Common myeloid progenitor, CD34-positive (primary cell): ENCODE results near the gene CCL27.

ENCODE experiments used
- CTCF ChIA-PET: fragments of 350-600 bp; sonication (Branson Sonifier 250); formaldehyde crosslinking; loops from one replicate; lab custom pipeline; 2021; ENCODE audit warnings: antibody characterized with exemption; lab: Charles Lee
- POLR2A ChIA-PET: fragments of 350-600 bp; sonication (Branson Sonifier 250); formaldehyde crosslinking; loops from one replicate; lab custom pipeline; 2021; ENCODE audit warnings: antibody characterized with exemption; lab: Charles Lee
- DNase-seq, 3 donors: peaks; one replicate each; pipeline versions ENCODE4 v3.0.0 to v3.0.0-alpha.2; 2013
- H3K27ac ChIP-seq, 2 experiments: 1 replicate in 1 of 2; 2 replicates in 1 of 2; pipeline ENCODE4 v1.7.0; 2013; ENCODE audit warnings: inconsistent platforms in 2 of 2, low read length in 2 of 2, mild to moderate bottlenecking in 2 of 2, low read depth in 1 of 2, moderate library complexity in 1 of 2; ENCODE audit not compliant: severe bottlenecking in 2 of 2, insufficient read depth in 1 of 2, poor library complexity in 1 of 2
- H3K27me3 ChIP-seq, 5 experiments: replicated peaks in 2 of 5; 1 replicate in 3 of 5; 2 replicates in 2 of 5; pipeline versions ENCODE4 v1.6.1 to v1.7.0; 2013; ENCODE audit warnings: low read length in 4 of 5, mild to moderate bottlenecking in 2 of 5, moderate library complexity in 2 of 5, inconsistent platforms in 1 of 5; ENCODE audit not compliant: insufficient read depth in 5 of 5, control insufficient read depth in 4 of 5
- H3K36me3 ChIP-seq, 4 experiments: 1 replicate in 2 of 4; 2 replicates in 2 of 4; pipeline versions ENCODE4 v1.6.1 to v1.7.0; 2013; ENCODE audit warnings: low read length in 3 of 4, control low read depth in 1 of 4, mild to moderate bottlenecking in 1 of 4; ENCODE audit not compliant: control insufficient read depth in 4 of 4, insufficient read depth in 4 of 4
- H3K4me1 ChIP-seq, 4 experiments: 1 replicate in 3 of 4; 2 replicates in 1 of 4; pipeline versions ENCODE4 v1.6.1 to v1.7.1; 2013; ENCODE audit warnings: low read length in 3 of 4, mild to moderate bottlenecking in 3 of 4, control low read depth in 1 of 4, inconsistent platforms in 1 of 4, moderate library complexity in 1 of 4; ENCODE audit not compliant: control insufficient read depth in 4 of 4, insufficient read depth in 4 of 4; ENCODE audit errors: control extremely low read depth in 1 of 4
- H3K4me3 ChIP-seq, 7 experiments: 1 replicate in 4 of 7; 2 replicates in 3 of 7; pipeline versions ENCODE4 v1.5.1 to v1.7.0; 2013; ENCODE audit warnings: mild to moderate bottlenecking in 7 of 7, low read length in 6 of 7, moderate library complexity in 6 of 7, inconsistent platforms in 2 of 7, low read depth in 2 of 7, control low read depth in 1 of 7; ENCODE audit not compliant: insufficient read depth in 4 of 7, control insufficient read depth in 1 of 7; ENCODE audit errors: extremely low read depth in 1 of 7
- H3K9me3 ChIP-seq, 5 experiments: 1 replicate in 4 of 5; 2 replicates in 1 of 5; pipeline versions ENCODE4 v1.6.1 to v1.7.1; 2013; ENCODE audit warnings: low read length in 4 of 5, mild to moderate bottlenecking in 2 of 5, inconsistent platforms in 1 of 5, low read depth in 1 of 5, moderate library complexity in 1 of 5; ENCODE audit not compliant: control insufficient read depth in 4 of 5, insufficient read depth in 2 of 5; ENCODE audit errors: control extremely low read depth in 1 of 5
- WGBS: methylation state at CpG from one replicate; pipeline ENCODE4 v1.1.5; 2013; ENCODE audit not compliant: insufficient coverage; 5-methylcytosine and 5-hydroxymethylcytosine counted together

CCL27 gene

GRCh38 chr9:34658461-34658860 lies 4.0 kb downstream of the CCL27 start:
- 95% methylated on average over 14 of the region's 14 CpGs for WGBS
- peaks cover 0 to 5% (median 4%) of the 10 kb centered on the region in 4 experiments for H3K4me1 ChIP-seq
- H3K36me3 ChIP-seq, result peaks cover 0 to 7% (median 1%) of the 10 kb centered on the region in 4 experiments
- no peaks in the 10 kb centered on the region for H3K27me3 ChIP-seq
- no peak for DNase-seq
- CTCF ChIA-PET, result interaction anchor here (2.1 to 10.6 kb wide), 2 partner anchors 13 to 23 kb away, joined by 6 to 96 read pairs; partner anchors contain the start of gene GALT
- no peaks in the 10 kb centered on the region for H3K9me3 ChIP-seq
- H3K4me3 ChIP-seq, result no peak overlapping the region
- POLR2A ChIA-PET, result no interaction called here
- no peak overlapping the region for H3K27ac ChIP-seq

GRCh38 chr9:34656992-34657391 lies 5.5 kb downstream of the CCL27 start:
- Histone ChIP-seq H3K4me1 (peaks cover 0 to 19% (median 17%) of the 10 kb centered on the region in 4 experiments), H3K4me3 (no peak overlapping the region), H3K36me3 (peaks cover 0 to 7% (median under 1%) of the 10 kb centered on the region in 4 experiments), H3K27ac (no peak overlapping the region), H3K27me3 (no peaks in the 10 kb centered on the region), H3K9me3 (no peaks in the 10 kb centered on the region)
- 100% methylated on average over 2 of the region's 5 CpGs for WGBS
- POLR2A ChIA-PET, result no interaction called here
- CTCF ChIA-PET, result interaction anchor here (0.8 to 10.6 kb wide), 3 partner anchors 11 to 39 kb away, joined by 3 to 96 read pairs (median 3); partner anchors contain the start of gene GALT
- DNase-seq, result no peak

GRCh38 chr9:34655394-34655793 lies 7.1 kb downstream of the CCL27 start:
- H3K36me3 ChIP-seq, result peaks cover 0 to 11% (median 7%) of the 10 kb centered on the region in 4 experiments
- H3K27ac ChIP-seq, result no peak overlapping the region
- peaks cover 0 to 20% (median 18%) of the 10 kb centered on the region in 4 experiments for H3K4me1 ChIP-seq
- H3K9me3 ChIP-seq, result no peaks in the 10 kb centered on the region
- ChIA-PET POLR2A (no interaction called here), CTCF (interaction anchor here (10.6 kb wide), 1 partner anchor 9 kb away, joined by 96 read pairs; the partner anchor contains the start of gene GALT)
- H3K27me3 ChIP-seq, result no peaks in the 10 kb centered on the region
- WGBS, result 85% methylated on average over 5 of the region's 5 CpGs
- DNase-seq, result no peak
- no peak overlapping the region for H3K4me3 ChIP-seq

- peaks cover 0 to 24% (median 19%) of the 10 kb centered on the region in 4 experiments for H3K4me1 ChIP-seq
- no peaks in the 10 kb centered on the region for H3K27me3 ChIP-seq
- ChIA-PET CTCF (interaction anchor here (1.4 to 2.0 kb wide), 2 partner anchors 9 to 153 kb away, joined by 3 to 6 read pairs; no protein-coding TSS in a partner anchor), POLR2A (no interaction called here)
- no peak overlapping the region for H3K27ac ChIP-seq
- 90% methylated on average over 2 of the region's 11 CpGs for WGBS
- H3K9me3 ChIP-seq, result no peaks in the 10 kb centered on the region
- DNase-seq, result no peak
- peaks cover 0 to 20% (median 8%) of the 10 kb centered on the region in 4 experiments for H3K36me3 ChIP-seq
- H3K4me3 ChIP-seq, result no peak overlapping the region
Observed at GRCh38 chr9:34654323-34655051, 8.0 kb downstream of the CCL27 start.

- Histone ChIP-seq H3K36me3 (peaks cover 3 to 30% (median 16%) of the 10 kb centered on the region in 4 experiments), H3K4me1 (peaks cover 0 to 24% (median 19%) of the 10 kb centered on the region in 4 experiments), H3K27ac (no peak overlapping the region), H3K27me3 (no peaks in the 10 kb centered on the region), H3K4me3 (no peak overlapping the region), H3K9me3 (no peaks in the 10 kb centered on the region)
- ChIA-PET POLR2A (no interaction called here), CTCF (interaction anchor here (1.0 to 2.0 kb wide), 5 partner anchors 8 to 152 kb away, joined by 3 to 6 read pairs (median 3); no protein-coding TSS in a partner anchor)
- 53% methylated on average over 8 of the region's 11 CpGs for WGBS
- DNase-seq, result no peak
Observed at GRCh38 chr9:34653151-34654072, 9.0 kb downstream of the CCL27 start.

- POLR2A ChIA-PET, result no interaction called here
- 77% methylated on average over 5 of the region's 5 CpGs for WGBS
- Histone ChIP-seq H3K27me3 (no peaks in the 10 kb centered on the region), H3K4me3 (peak overlapping the region in 1 of 7 experiments; percentile 29), H3K4me1 (peaks cover 2 to 27% (median 26%) of the 10 kb centered on the region in 4 experiments), H3K36me3 (peaks cover 6 to 37% (median 17%) of the 10 kb centered on the region in 4 experiments), H3K27ac (no peak overlapping the region), H3K9me3 (no peaks in the 10 kb centered on the region)
- no peak for DNase-seq
- CTCF ChIA-PET, result interaction anchor here (1.0 kb wide), 1 partner anchor 15 kb away, joined by 3 read pairs; no protein-coding TSS in a partner anchor
Observed at GRCh38 chr9:34652602-34653000, 9.9 kb downstream of the CCL27 start.
